Transverse colon (tissue), 4 donors: ENCODE results near the gene CNTN5. TPM values are rescaled to one million over a fixed set of nuclear protein-coding genes. Genes with fewer than 3 reads are reported as not detected.

Experiments used
- DNase-seq: peaks from one replicate; pipeline ENCODE4 v3.0.0-alpha.2; 2019
- H3K27ac ChIP-seq, 4 donors: fragments of 200-600 bp; sonication (generic); 2 replicates each; pipeline ENCODE4 v1.5.1; 2016 to 2018; ENCODE audit warnings: inconsistent platforms in 4 of 4
- H3K27me3 ChIP-seq: fragments of 200-600 bp; sonication (generic); 2 replicates; pipeline ENCODE4 v1.5.1; 2017; ENCODE audit warnings: inconsistent platforms
- H3K36me3 ChIP-seq, 4 donors: fragments of 200-600 bp; sonication (generic); 2 replicates each; pipeline ENCODE4 v1.5.1; 2017 to 2019; ENCODE audit warnings: inconsistent platforms in 4 of 4
- H3K4me1 ChIP-seq, 4 donors: fragments of 200-600 bp; sonication (generic); 2 replicates each; pipeline ENCODE4 v1.5.1; 2017 to 2020; ENCODE audit warnings: inconsistent platforms in 4 of 4
- H3K4me3 ChIP-seq, 4 donors: fragments of 200-600 bp; sonication (generic); 1 replicate in 1 of 4; 2 replicates in 3 of 4; pipeline versions ENCODE4 v1.5.1 to v1.6.1; 2017 to 2019; ENCODE audit warnings: inconsistent platforms in 4 of 4
- H3K9me3 ChIP-seq, 2 donors: fragments of 200-600 bp; sonication (generic); 2 replicates each; pipeline ENCODE4 v1.5.1; 2017 to 2019; ENCODE audit warnings: inconsistent platforms in 2 of 2
- EP300 ChIP-seq: sonication (generic); formaldehyde crosslinking; IDR thresholded peaks from one replicate; pipeline ENCODE4 v1.6.1; 2017; ENCODE audit warnings: antibody characterized with exemption, low read depth
- POLR2A ChIP-seq: fragments of 450-650 bp; IDR thresholded peaks from one replicate; pipeline ENCODE4 v1.6.1; 2016; ENCODE audit warnings: antibody characterized with exemption, mild to moderate bottlenecking, moderate library complexity
- POLR2AphosphoS5 ChIP-seq, 3 donors: sonication (generic); formaldehyde crosslinking; IDR thresholded peaks; one replicate each; pipeline ENCODE4 v1.6.1; 2016; ENCODE audit warnings: antibody characterized with exemption in 3 of 3
- WGBS, 2 donors: methylation state at CpG; one replicate each; pipeline ENCODE4 v1.1.5; 2018; ENCODE audit warnings: low coverage in 1 of 2; 5-methylcytosine and 5-hydroxymethylcytosine counted together
- in situ Hi-C, 4 donors: fragments of 200-750 bp; cut with MboI; loops; one replicate each; pipeline versions ENCODE4 v1.15.0 to v1.15.1; 2017; ENCODE audit warnings: low sequenced_read_pairs in 3 of 4, low pct_ligation_motif_present in 1 of 4, low pct_unique_long_range_greater_than_20kb in 1 of 4
- intact Hi-C: fragments of 100-400 bp; cut with DNase I; formaldehyde crosslinking; loops from one replicate; pipeline ENCODE4 v1.15.1; 2023; ENCODE audit warnings: low total_unique reads
- total RNA-seq, 4 donors: library from RNA; depleted of rRNA; stranded (reverse); fragments of >200 nt; gene quantifications; one replicate each; pipeline ENCODE4 v1.1.0, GENCODE V29; 2016
- TF ChIP-seq, protein P1 (sequence below), 5 experiments: fragments of 200-600 bp in 3 of 5; fragments of 450-650 bp in 2 of 5; sonication (generic) in 3 of 5; IDR thresholded peaks; 1 replicate in 2 of 5; 2 replicates in 3 of 5; pipeline ENCODE4 v1.5.1; 2016 to 2017; ENCODE audit warnings: antibody characterized with exemption in 5 of 5, inconsistent platforms in 3 of 5, mild to moderate bottlenecking in 2 of 5, moderate library complexity in 1 of 5

The CNTN5 gene
- total RNA-seq, 4 donors from 2014 or later: 0.14 TPM; not detected in 3

DNA sequence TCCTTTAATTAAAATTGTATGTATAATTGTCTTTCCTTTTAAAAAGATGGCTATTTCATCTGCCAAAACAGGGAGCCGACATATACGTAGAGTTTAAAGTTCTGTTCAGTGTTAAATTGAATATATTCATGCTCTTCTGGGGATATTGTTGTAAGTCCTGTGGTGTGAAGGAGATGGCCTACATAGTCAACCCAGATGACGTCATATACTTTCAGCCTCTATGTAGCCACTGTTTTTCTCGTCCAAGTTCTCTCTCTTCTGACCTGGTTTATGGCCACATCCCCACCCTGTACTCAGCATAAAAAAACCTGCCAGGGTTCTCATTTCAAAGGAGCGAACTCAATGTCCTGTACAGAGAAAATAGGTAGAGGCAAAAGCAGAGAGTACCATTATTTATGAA lies 1156.9 kb downstream of the CNTN5 start:
- intact Hi-C loops: no loop called here
- no peak for TF ChIP-seq POLR2A
- no peak for TF ChIP-seq POLR2AphosphoS5 (IDR thresholded peaks at IDR 0.05)
- no peak for TF ChIP-seq EP300
- TF ChIP-seq, protein P1, sequence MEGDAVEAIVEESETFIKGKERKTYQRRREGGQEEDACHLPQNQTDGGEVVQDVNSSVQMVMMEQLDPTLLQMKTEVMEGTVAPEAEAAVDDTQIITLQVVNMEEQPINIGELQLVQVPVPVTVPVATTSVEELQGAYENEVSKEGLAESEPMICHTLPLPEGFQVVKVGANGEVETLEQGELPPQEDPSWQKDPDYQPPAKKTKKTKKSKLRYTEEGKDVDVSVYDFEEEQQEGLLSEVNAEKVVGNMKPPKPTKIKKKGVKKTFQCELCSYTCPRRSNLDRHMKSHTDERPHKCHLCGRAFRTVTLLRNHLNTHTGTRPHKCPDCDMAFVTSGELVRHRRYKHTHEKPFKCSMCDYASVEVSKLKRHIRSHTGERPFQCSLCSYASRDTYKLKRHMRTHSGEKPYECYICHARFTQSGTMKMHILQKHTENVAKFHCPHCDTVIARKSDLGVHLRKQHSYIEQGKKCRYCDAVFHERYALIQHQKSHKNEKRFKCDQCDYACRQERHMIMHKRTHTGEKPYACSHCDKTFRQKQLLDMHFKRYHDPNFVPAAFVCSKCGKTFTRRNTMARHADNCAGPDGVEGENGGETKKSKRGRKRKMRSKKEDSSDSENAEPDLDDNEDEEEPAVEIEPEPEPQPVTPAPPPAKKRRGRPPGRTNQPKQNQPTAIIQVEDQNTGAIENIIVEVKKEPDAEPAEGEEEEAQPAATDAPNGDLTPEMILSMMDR (IDR thresholded peaks at IDR 0.05): no peak
- 67 to 80% methylated on average over 5 of the region's 5 CpGs for WGBS, 2 donors
- Histone ChIP-seq H3K4me3 (no peak overlapping the region), H3K27me3 (no peaks in the 10 kb centered on the region), H3K4me1 (no peaks in the 10 kb centered on the region), H3K9me3 (no peaks in the 10 kb centered on the region), H3K27ac (no peak overlapping the region), H3K36me3 (no peaks in the 10 kb centered on the region)
- no peak for DNase-seq
- in situ Hi-C loops: no loop called here

DNA sequence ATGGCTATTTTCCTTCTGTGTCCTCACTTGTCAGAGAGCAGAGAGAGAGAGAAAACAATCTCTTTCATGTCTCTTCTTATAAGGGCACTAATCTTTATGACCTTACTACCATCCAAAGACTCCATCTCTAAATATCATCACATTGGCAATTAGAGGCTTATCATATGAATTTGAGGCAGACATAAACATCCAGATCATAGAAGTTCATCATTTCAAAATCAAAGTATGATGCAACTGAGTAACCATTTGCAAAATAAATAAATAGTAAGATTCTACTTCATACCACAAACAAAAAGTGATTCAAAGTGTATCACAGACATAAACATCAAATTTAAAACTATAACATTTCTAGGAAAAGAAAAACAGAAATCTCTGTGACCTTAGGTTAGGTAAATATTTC lies 1161.6 kb downstream of the CNTN5 start:
- in situ Hi-C loops (no loop called here), intact Hi-C loops (no loop called here)
- Histone ChIP-seq H3K9me3 (no peaks in the 10 kb centered on the region), H3K4me3 (no peak overlapping the region), H3K27ac (no peak overlapping the region), H3K36me3 (no peaks in the 10 kb centered on the region), H3K27me3 (no peaks in the 10 kb centered on the region), H3K4me1 (no peaks in the 10 kb centered on the region)
- TF ChIP-seq POLR2AphosphoS5 (IDR thresholded peaks at IDR 0.05): no peak
- no peak for TF ChIP-seq POLR2A
- no peak for TF ChIP-seq EP300
- TF ChIP-seq, protein P1 (IDR thresholded peaks at IDR 0.05): no peak
- no peak for DNase-seq

DNA sequence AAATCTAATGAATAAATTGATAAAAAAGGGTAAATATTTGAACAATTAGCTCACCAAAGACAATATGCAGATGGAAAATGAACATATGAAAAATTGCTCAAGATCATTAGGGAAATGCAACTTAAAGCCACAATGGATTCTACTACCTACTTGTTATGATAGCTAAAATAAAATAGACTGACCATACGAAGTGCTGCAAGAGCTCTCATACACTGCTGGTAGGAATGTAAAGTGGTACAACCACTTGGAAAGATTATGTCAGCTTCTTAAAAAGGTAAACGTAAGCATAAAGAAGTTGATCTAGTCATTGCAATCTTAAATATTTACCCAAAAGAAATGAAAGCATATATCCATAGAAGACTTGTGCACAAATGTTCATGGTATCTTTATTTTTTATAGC lies 1162.2 kb downstream of the CNTN5 start:
- H3K27me3 ChIP-seq: no peaks in the 10 kb centered on the region
- H3K4me3 ChIP-seq: no peak overlapping the region
- H3K4me1 ChIP-seq: no peaks in the 10 kb centered on the region
- in situ Hi-C loops (no loop called here), intact Hi-C loops (no loop called here)
- no peaks in the 10 kb centered on the region for H3K36me3 ChIP-seq
- TF ChIP-seq POLR2AphosphoS5 (IDR thresholded peaks at IDR 0.05) (no peak), POLR2A (no peak), EP300 (no peak)
- TF ChIP-seq, protein P1 (IDR thresholded peaks at IDR 0.05): no peak
- no peak overlapping the region for H3K27ac ChIP-seq
- DNase-seq: no peak
- H3K9me3 ChIP-seq: no peaks in the 10 kb centered on the region
- WGBS, 2 donors: 44 to 50% methylated on average over 2 of the region's 2 CpGs

DNA sequence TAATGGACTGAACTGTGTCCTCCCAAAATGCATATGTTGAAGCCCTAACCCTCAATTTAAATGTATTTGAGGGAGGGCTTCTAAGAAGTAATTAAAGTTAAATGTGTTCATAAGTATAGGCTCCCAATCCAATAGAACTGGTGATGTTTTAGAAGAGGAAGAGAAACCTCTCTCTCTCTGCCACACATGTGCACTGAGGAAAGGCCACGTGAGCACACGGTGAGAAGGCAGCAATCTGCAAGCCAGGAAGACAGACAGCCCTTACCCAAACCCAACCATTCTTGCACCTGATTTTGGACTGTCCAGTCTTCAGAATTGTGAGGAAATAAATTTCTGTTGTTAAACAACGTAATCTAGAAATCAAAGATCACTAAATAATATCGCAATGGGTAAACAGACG lies 1164.8 kb downstream of the CNTN5 start:
- H3K27ac ChIP-seq: no peak overlapping the region
- no peaks in the 10 kb centered on the region for H3K27me3 ChIP-seq
- no peak for DNase-seq
- in situ Hi-C loops: no loop called here
- H3K36me3 ChIP-seq: no peaks in the 10 kb centered on the region
- TF ChIP-seq, protein P1 (IDR thresholded peaks at IDR 0.05): no peak
- no peak for TF ChIP-seq EP300
- TF ChIP-seq POLR2A: no peak
- no peak for TF ChIP-seq POLR2AphosphoS5 (IDR thresholded peaks at IDR 0.05)
- H3K4me1 ChIP-seq: no peaks in the 10 kb centered on the region
- intact Hi-C loops: no loop called here
- H3K9me3 ChIP-seq: no peaks in the 10 kb centered on the region
- H3K4me3 ChIP-seq: no peak overlapping the region
- WGBS, 2 donors: 91 to 98% methylated on average over 5 of the region's 5 CpGs
